Measurements from ENCODE around the gene LRMDA. TPM values are rescaled to one million over a fixed set of nuclear protein-coding genes. Genes with fewer than 3 reads are reported as not detected.

The LRMDA gene
- total RNA-seq, 1 donor from 2014 or later, result 4.5 TPM

- FAIRE-seq, result no peak
- DNase-seq (ENCODE audit: low spot score in 2 of 2), result no peak
These were observed 920.9 kb downstream of the LRMDA start for GRCh38 chr10:76352300-76352699.

GRCh38 chr10:76353237-76353851 lies 921.9 kb downstream of the LRMDA start:
- DNase-seq (ENCODE audit: low spot score in 2 of 2) (no peak), FAIRE-seq (no peak)

GRCh38 chr10:76354212-76354738 lies 922.9 kb downstream of the LRMDA start:
- no peak for DNase-seq (ENCODE audit: low spot score in 2 of 2)
- no peak for FAIRE-seq

GRCh38 chr10:76354921-76355320 lies 923.5 kb downstream of the LRMDA start:
- no peak for FAIRE-seq
- DNase-seq (ENCODE audit: low spot score in 2 of 2), result no peak

- no peak for FAIRE-seq
- no peak for DNase-seq (ENCODE audit: low spot score in 2 of 2)
These were observed 925.1 kb downstream of the LRMDA start for GRCh38 chr10:76356557-76356956.

GRCh38 chr10:76357726-76358415 lies 926.4 kb downstream of the LRMDA start:
- no peak for DNase-seq (ENCODE audit: low spot score in 2 of 2)

GRCh38 chr10:76358743-76359395 lies 927.4 kb downstream of the LRMDA start:
- FAIRE-seq (no peak), DNase-seq (ENCODE audit: low spot score in 2 of 2) (no peak)

More at GRCh38 chr10:76357726-76358415, 926.4 kb downstream of the LRMDA start:
- no peak for FAIRE-seq

GRCh38 chr10:76375761-76376160 lies 944.3 kb downstream of the LRMDA start:
- no peak for FAIRE-seq
- DNase-seq (ENCODE audit: low spot score in 2 of 2), result no peak

GRCh38 chr10:76382381-76382851 lies 951.0 kb downstream of the LRMDA start:
- FAIRE-seq (no peak), DNase-seq (ENCODE audit: low spot score in 2 of 2) (no peak)

- DNase-seq (ENCODE audit: low spot score in 2 of 2) (no peak), FAIRE-seq (no peak)
These were observed 957.0 kb downstream of the LRMDA start for GRCh38 chr10:76388321-76389023.

- DNase-seq (ENCODE audit: low spot score in 2 of 2) (no peak), FAIRE-seq (no peak)
These were observed 962.7 kb downstream of the LRMDA start for GRCh38 chr10:76393875-76394706.

- DNase-seq (ENCODE audit: low spot score in 2 of 2) (no peak), FAIRE-seq (no peak)
These were observed 963.3 kb downstream of the LRMDA start for GRCh38 chr10:76394707-76395042.

- no peak for FAIRE-seq
- DNase-seq (ENCODE audit: low spot score in 2 of 2), result no peak
These were observed 963.8 kb downstream of the LRMDA start for GRCh38 chr10:76395251-76395650.

GRCh38 chr10:76396134-76396533 lies 964.7 kb downstream of the LRMDA start:
- DNase-seq (ENCODE audit: low spot score in 2 of 2) (no peak), FAIRE-seq (no peak)

- FAIRE-seq, result no peak
- DNase-seq (ENCODE audit: low spot score in 2 of 2), result no peak
These were observed 966.0 kb downstream of the LRMDA start for GRCh38 chr10:76397181-76398042.

- no peak for DNase-seq (ENCODE audit: low spot score in 2 of 2)
These were observed 966.8 kb downstream of the LRMDA start for GRCh38 chr10:76398043-76398710.

GRCh38 chr10:76399226-76399625 lies 967.8 kb downstream of the LRMDA start:
- FAIRE-seq (no peak), DNase-seq (ENCODE audit: low spot score in 2 of 2) (no peak)

More at GRCh38 chr10:76398043-76398710, 966.8 kb downstream of the LRMDA start:
- FAIRE-seq, result no peak

GRCh38 chr10:76401006-76401405 lies 969.6 kb downstream of the LRMDA start:
- DNase-seq (ENCODE audit: low spot score in 2 of 2) (no peak), FAIRE-seq (no peak)
